ENCODE measurements around the gene EIF4B.
A peak's percentile ranks its signal among the peaks of the same experiment; 100 is the strongest.

Gene EIF4B

GRCh38 chr12:53046655-53047220 lies 40.5 kb downstream of the EIF4B start:
- Mint-ChIP-seq H3K27me3 (ENCODE audit: low read depth, poor library complexity) (peaks cover 3% of the 10 kb centered on the region), H3K36me3 (ENCODE audit: low read depth) (peaks cover 17% of the 10 kb centered on the region), H3K27ac (peak overlapping the region; percentile 96), H3K4me1 (peaks cover 83% of the 10 kb centered on the region), H3K4me3 (peak overlapping the region; percentile 94), H3K9me3 (no peaks in the 10 kb centered on the region)
- DNase-seq, result peak; percentile 68
- TF ChIP-seq, protein P1, sequence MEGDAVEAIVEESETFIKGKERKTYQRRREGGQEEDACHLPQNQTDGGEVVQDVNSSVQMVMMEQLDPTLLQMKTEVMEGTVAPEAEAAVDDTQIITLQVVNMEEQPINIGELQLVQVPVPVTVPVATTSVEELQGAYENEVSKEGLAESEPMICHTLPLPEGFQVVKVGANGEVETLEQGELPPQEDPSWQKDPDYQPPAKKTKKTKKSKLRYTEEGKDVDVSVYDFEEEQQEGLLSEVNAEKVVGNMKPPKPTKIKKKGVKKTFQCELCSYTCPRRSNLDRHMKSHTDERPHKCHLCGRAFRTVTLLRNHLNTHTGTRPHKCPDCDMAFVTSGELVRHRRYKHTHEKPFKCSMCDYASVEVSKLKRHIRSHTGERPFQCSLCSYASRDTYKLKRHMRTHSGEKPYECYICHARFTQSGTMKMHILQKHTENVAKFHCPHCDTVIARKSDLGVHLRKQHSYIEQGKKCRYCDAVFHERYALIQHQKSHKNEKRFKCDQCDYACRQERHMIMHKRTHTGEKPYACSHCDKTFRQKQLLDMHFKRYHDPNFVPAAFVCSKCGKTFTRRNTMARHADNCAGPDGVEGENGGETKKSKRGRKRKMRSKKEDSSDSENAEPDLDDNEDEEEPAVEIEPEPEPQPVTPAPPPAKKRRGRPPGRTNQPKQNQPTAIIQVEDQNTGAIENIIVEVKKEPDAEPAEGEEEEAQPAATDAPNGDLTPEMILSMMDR (IDR thresholded peaks at IDR 0.05), result no peak

- TF ChIP-seq, protein P1 (IDR thresholded peaks at IDR 0.05), result no peak
- Mint-ChIP-seq H3K27me3 (ENCODE audit: low read depth, poor library complexity) (peaks cover 3% of the 10 kb centered on the region), H3K27ac (peak overlapping the region; percentile 85), H3K9me3 (no peaks in the 10 kb centered on the region), H3K4me3 (peak overlapping the region; percentile 70), H3K4me1 (peaks cover 85% of the 10 kb centered on the region), H3K36me3 (ENCODE audit: low read depth) (peaks cover 12% of the 10 kb centered on the region)
- peak; percentile 85 for DNase-seq
Measured at GRCh38 chr12:53047221-53048032, 41.2 kb downstream of the EIF4B start.

GRCh38 chr12:53048033-53048779 lies 42.0 kb downstream of the EIF4B start:
- peaks cover 3% of the 10 kb centered on the region for H3K27me3 Mint-ChIP-seq (ENCODE audit: low read depth, poor library complexity)
- TF ChIP-seq, protein P1 (IDR thresholded peaks at IDR 0.05), result no peak
- peaks cover 79% of the 10 kb centered on the region for H3K4me1 Mint-ChIP-seq
- H3K4me3 Mint-ChIP-seq, result peak overlapping the region; percentile 82
- H3K36me3 Mint-ChIP-seq (ENCODE audit: low read depth), result peaks cover 4% of the 10 kb centered on the region
- no peaks in the 10 kb centered on the region for H3K9me3 Mint-ChIP-seq
- H3K27ac Mint-ChIP-seq, result peak overlapping the region; percentile 99
- no peak for DNase-seq

DNA sequence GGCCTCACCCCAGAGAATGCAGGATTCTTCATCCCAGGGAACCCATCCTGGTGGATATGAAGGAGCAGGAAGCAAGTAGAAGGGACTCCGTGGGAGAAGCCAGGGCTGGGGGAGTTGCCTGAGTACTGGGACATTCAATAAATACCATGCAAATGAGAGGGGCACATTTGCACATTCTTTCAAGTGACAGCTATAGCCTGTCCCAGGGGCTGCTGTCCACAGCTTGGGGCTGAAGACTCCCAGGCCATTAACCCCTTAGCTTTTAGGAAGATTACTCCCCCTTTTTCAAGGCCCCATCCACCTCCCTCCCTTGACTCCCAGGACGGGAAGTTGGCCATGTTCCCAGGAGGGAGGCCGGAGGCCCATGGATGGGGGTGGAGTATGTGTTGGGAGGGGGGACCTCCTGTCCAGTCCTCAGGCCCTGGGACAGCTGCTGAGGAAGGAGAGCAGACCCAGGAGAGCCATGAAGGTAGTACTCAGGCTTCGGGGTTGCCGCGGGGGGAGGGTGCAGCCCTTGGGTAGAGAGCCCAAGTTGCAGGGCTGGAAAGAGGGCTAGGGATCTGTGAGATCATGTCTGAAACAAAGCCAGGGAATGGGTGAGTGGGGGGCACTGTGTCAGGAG lies 42.6 kb downstream of the EIF4B start:
- Mint-ChIP-seq H3K4me1 (peaks cover 84% of the 10 kb centered on the region), H3K4me3 (peak overlapping the region; percentile 82), H3K36me3 (ENCODE audit: low read depth) (peaks cover 4% of the 10 kb centered on the region), H3K27ac (peak overlapping the region; percentile 99), H3K9me3 (no peaks in the 10 kb centered on the region), H3K27me3 (ENCODE audit: low read depth, poor library complexity) (peaks cover 4% of the 10 kb centered on the region)
- peak; percentile 51 for DNase-seq
- TF ChIP-seq, protein P1 (IDR thresholded peaks at IDR 0.05), result no peak

GRCh38 chr12:53049571-53050318 lies 43.5 kb downstream of the EIF4B start, which contains the start of gene TNS2:
TSS of gene TNS2 (plus strand) at chr12:53050065. CDS start at chr12:53050186, 121 bp downstream.
- TF ChIP-seq, protein P1 (IDR thresholded peaks at IDR 0.05), result no peak
- Mint-ChIP-seq H3K27me3 (ENCODE audit: low read depth, poor library complexity) (peaks cover 7% of the 10 kb centered on the region), H3K27ac (peak within 1 kb of the TSS; percentile 99), H3K9me3 (no peaks in the 10 kb centered on the region), H3K36me3 (ENCODE audit: low read depth) (peaks cover 1% of the 10 kb centered on the region), H3K4me3 (peak within 1 kb of the TSS; percentile 82), H3K4me1 (peaks cover 80% of the 10 kb centered on the region)
- peak; percentile 69 for DNase-seq
